Gastrocnemius medialis (tissue), 4 donors: Measurements from ENCODE around the gene HRK. TPM values are rescaled to one million over a fixed set of nuclear protein-coding genes. Genes with fewer than 3 reads are reported as not detected.

ENCODE experiments used
- ATAC-seq, 2 donors: fragments of 150-250 bp; one replicate each; pipeline ENCODE4 v1.9.1; 2016
- DNase-seq, 2 donors: peaks; one replicate each; pipeline ENCODE4 v3.0.0-alpha.2; 2019
- H3K27ac ChIP-seq, 4 donors: fragments of 200-600 bp; sonication (generic); 1 replicate in 1 of 4; 2 replicates in 3 of 4; pipeline ENCODE4 v1.5.1; 2016 to 2018; ENCODE audit warnings: mild to moderate bottlenecking in 2 of 4, moderate library complexity in 1 of 4
- H3K27me3 ChIP-seq, 3 donors: fragments of 200-600 bp; sonication (generic) in 2 of 3; 1 replicate in 1 of 3; 2 replicates in 2 of 3; pipeline versions ENCODE4 v1.5.1 to v1.6.0; 2016 to 2019; ENCODE audit warnings: mild to moderate bottlenecking in 1 of 3, moderate library complexity in 1 of 3
- H3K36me3 ChIP-seq, 2 donors: fragments of 200-600 bp; sonication (generic) in 1 of 2; one replicate each; pipeline ENCODE4 v1.5.1; 2017 to 2018
- H3K4me1 ChIP-seq, 2 donors: fragments of 200-600 bp; sonication (generic) in 1 of 2; one replicate each; pipeline ENCODE4 v1.5.1; 2016 to 2017; ENCODE audit warnings: mild to moderate bottlenecking in 2 of 2
- H3K4me3 ChIP-seq, 4 donors: fragments of 200-600 bp; sonication (generic) in 3 of 4; 1 replicate in 1 of 4; 2 replicates in 3 of 4; pipeline ENCODE4 v1.5.1; 2016 to 2019; ENCODE audit warnings: mild to moderate bottlenecking in 2 of 4
- H3K9me3 ChIP-seq, 3 donors: fragments of 200-600 bp; sonication (generic) in 2 of 3; 1 replicate in 1 of 3; 2 replicates in 2 of 3; pipeline ENCODE4 v1.5.1; 2016 to 2019
- POLR2A ChIP-seq, 2 donors: fragments of 450-650 bp; IDR thresholded peaks; one replicate each; pipeline ENCODE4 v1.6.1; 2017; ENCODE audit warnings: antibody characterized with exemption in 2 of 2, mild to moderate bottlenecking in 2 of 2, moderate library complexity in 2 of 2
- in situ Hi-C, 4 donors: fragments of 200-750 bp; cut with MboI; loops; one replicate each; pipeline versions ENCODE4 v1.15.0 to v1.8.0; 2017; ENCODE audit warnings: low sequenced_read_pairs in 4 of 4
- intact Hi-C: fragments of 100-400 bp; cut with DNase I; formaldehyde crosslinking; loops from one replicate; pipeline ENCODE4 v1.15.1; 2023; ENCODE audit warnings: low total_unique reads
- total RNA-seq, 4 donors: library from RNA; depleted of rRNA; stranded (reverse); fragments of >200 nt; gene quantifications; one replicate each; pipeline versions ENCODE4 v1.1.0 to v1.2.3, GENCODE V29; 2016
- TF ChIP-seq, protein P1 (sequence below), 5 experiments: fragments of 450-650 bp in 3 of 5; fragments of 200-600 bp in 2 of 5; sonication (generic) in 2 of 5; IDR thresholded peaks in 4 of 5; conservative IDR thresholded peaks in 1 of 5; 1 replicate in 4 of 5; 2 replicates in 1 of 5; pipeline ENCODE4 v1.5.1; 2016 to 2019; ENCODE audit warnings: antibody characterized with exemption in 5 of 5, mild to moderate bottlenecking in 3 of 5, moderate library complexity in 3 of 5

The HRK gene
- total RNA-seq, 4 donors from 2014 or later: not detected

DNA sequence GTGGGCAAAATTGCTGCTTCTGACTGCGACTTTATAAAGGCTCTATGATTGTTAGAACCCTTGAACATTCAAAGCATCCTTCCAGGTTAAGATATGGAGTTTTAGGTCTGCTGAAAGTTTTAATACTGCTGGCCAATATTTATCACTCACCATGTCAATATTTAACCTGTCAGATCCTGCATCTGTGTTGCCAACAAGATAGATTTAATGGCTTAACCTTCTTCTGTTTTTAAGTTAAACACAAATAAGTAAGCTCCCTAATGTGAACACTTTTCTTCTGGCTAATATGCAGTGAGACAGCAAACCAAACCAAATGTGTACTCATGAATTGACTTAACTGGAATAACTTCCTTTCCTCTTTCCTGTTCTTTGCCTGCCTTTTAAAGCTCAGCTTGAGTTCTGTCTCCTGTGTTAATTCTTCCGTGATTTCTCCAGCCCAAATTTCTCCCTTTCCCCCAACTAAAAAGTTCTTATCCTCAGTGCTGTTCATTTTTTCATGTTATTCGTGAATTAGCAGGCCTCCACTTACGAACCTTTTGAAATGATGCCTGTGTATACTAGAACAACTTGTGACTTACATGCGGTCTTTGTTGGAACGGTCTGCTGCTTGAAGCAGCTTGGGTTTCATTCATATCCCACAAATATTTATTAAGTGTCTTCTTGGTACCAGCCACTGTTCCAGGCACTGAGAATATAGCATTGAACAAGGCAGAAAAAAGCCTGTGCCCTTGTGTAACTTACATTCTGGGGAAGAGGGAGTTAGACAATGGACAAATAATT lies 38.7 kb upstream of the HRK start:
- in situ Hi-C loops: no loop called here

DNA sequence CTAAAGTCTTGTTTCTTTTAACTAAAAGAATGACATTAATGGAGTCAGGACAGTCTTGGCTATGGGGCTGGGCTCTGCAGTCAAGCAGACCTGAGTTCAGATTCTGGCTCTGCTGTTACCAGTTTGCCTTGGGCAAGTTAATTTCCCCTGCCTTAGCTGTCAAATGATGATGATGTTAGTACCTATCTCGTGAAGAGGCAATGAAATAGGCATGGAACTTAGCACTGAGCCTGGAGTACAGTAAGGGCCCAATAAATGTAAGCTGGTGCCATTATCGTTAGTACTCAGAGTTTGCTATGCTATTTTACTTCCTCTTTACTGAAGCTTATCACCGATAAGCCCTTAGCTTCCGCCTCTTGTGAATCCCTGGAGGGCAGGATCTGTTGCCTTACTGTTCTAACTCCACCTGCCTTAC lies 38.0 kb upstream of the HRK start:
- ATAC-seq: no peak
- intact Hi-C loops: no loop called here
- peaks cover 0 to 14% of the 10 kb centered on the region in 2 donors for H3K4me1 ChIP-seq

More for the DNA sequence above, 38.7 kb upstream of the HRK start:
- H3K27ac ChIP-seq: peak overlapping the region in 2 of 4 donors; percentile 39 to 58
- TF ChIP-seq, protein P1, sequence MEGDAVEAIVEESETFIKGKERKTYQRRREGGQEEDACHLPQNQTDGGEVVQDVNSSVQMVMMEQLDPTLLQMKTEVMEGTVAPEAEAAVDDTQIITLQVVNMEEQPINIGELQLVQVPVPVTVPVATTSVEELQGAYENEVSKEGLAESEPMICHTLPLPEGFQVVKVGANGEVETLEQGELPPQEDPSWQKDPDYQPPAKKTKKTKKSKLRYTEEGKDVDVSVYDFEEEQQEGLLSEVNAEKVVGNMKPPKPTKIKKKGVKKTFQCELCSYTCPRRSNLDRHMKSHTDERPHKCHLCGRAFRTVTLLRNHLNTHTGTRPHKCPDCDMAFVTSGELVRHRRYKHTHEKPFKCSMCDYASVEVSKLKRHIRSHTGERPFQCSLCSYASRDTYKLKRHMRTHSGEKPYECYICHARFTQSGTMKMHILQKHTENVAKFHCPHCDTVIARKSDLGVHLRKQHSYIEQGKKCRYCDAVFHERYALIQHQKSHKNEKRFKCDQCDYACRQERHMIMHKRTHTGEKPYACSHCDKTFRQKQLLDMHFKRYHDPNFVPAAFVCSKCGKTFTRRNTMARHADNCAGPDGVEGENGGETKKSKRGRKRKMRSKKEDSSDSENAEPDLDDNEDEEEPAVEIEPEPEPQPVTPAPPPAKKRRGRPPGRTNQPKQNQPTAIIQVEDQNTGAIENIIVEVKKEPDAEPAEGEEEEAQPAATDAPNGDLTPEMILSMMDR (IDR thresholded peaks at IDR 0.05 in 4 of 5, conservative IDR thresholded peaks at IDR 0.05 in 1 of 5): no peak
- no peak for TF ChIP-seq POLR2A (IDR thresholded peaks at IDR 0.05)
- no peak overlapping the region for H3K4me3 ChIP-seq
- no peaks in the 10 kb centered on the region for H3K9me3 ChIP-seq
- H3K4me1 ChIP-seq: peaks cover 0 to 14% of the 10 kb centered on the region in 2 donors
- intact Hi-C loops: no loop called here
- no peaks in the 10 kb centered on the region for H3K36me3 ChIP-seq
- DNase-seq (no peak), ATAC-seq (peak in 1 of 2 donors; percentile 72)
- no peaks in the 10 kb centered on the region for H3K27me3 ChIP-seq

DNA sequence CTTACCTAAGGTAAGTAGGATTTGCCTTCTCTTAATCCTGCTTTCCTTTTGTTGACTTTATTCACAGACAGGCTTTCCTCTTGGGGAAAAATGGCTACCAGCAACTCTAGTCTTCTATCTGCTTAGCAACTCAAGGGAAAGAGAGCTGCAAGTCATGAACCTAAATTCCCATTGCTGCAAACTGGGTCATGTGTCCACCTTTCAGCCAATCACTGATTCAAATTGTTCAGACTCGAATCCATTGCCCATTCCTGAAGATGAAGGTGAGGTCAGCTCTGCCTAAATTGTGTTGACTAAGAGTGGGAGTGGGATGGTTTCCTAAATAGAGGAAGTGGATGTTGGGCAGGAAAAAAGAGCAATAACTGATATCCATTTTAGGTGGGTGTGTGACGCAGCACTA lies 37.2 kb upstream of the HRK start:
- intact Hi-C loops: no loop called here
- Histone ChIP-seq H3K36me3 (no peaks in the 10 kb centered on the region), H3K4me3 (no peak overlapping the region), H3K4me1 (peaks cover 0 to 14% of the 10 kb centered on the region in 2 donors), H3K27ac (no peak overlapping the region), H3K9me3 (no peaks in the 10 kb centered on the region), H3K27me3 (no peaks in the 10 kb centered on the region)
- ATAC-seq (no peak), DNase-seq (no peak)
- TF ChIP-seq, protein P1 (IDR thresholded peaks at IDR 0.05 in 4 of 5, conservative IDR thresholded peaks at IDR 0.05 in 1 of 5): no peak
- no peak for TF ChIP-seq POLR2A (IDR thresholded peaks at IDR 0.05)
- in situ Hi-C loops: no loop called here

More for the DNA sequence above, 38.0 kb upstream of the HRK start:
- in situ Hi-C loops: no loop called here
- peak overlapping the region in 2 of 4 donors; percentile 39 to 58 for H3K27ac ChIP-seq
- no peaks in the 10 kb centered on the region for H3K27me3 ChIP-seq
- no peak for DNase-seq
- H3K36me3 ChIP-seq: no peaks in the 10 kb centered on the region
- no peaks in the 10 kb centered on the region for H3K9me3 ChIP-seq
- no peak overlapping the region for H3K4me3 ChIP-seq
- no peak for TF ChIP-seq POLR2A (IDR thresholded peaks at IDR 0.05)
- TF ChIP-seq, protein P1 (IDR thresholded peaks at IDR 0.05 in 4 of 5, conservative IDR thresholded peaks at IDR 0.05 in 1 of 5): no peak

DNA sequence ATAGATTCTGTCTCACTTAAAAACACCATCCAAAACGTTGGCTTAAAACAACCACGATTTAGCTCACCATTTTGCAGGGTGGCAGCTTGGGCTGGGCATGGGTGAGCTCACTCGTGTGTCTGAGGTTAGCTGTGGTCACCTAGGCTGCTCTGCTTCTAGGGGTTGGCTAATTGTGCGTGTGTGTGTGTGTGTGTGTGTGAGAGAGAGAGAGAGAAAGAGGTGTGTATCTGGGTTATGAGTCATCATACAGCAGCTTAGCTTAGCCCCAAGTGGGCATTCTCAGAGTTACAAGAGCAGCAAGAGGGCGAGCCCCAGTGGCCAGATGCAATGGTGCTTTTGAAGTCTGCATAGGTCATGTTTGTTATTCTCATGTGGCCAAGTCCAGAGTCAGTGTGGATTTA lies 35.5 kb upstream of the HRK start:
- H3K9me3 ChIP-seq: no peaks in the 10 kb centered on the region
- H3K27ac ChIP-seq: no peak overlapping the region
- H3K27me3 ChIP-seq: no peaks in the 10 kb centered on the region
- peaks cover 4 to 17% of the 10 kb centered on the region in 2 donors for H3K4me1 ChIP-seq
- no peak overlapping the region for H3K4me3 ChIP-seq
- ATAC-seq (peak in 1 of 2 donors; percentile 77), DNase-seq (peak in 1 of 2 donors; percentile 36)
- in situ Hi-C loops: no loop called here
- TF ChIP-seq, protein P1 (IDR thresholded peaks at IDR 0.05 in 4 of 5, conservative IDR thresholded peaks at IDR 0.05 in 1 of 5): no peak
- no peak for TF ChIP-seq POLR2A (IDR thresholded peaks at IDR 0.05)
- no peaks in the 10 kb centered on the region for H3K36me3 ChIP-seq
- intact Hi-C loops: no loop called here
